ENCODE data around the gene SLC27A4. TPM values are rescaled to one million over a fixed set of nuclear protein-coding genes. Genes with fewer than 3 reads are reported as not detected.

Gene SLC27A4
- total RNA-seq, 4 donors from 2014 or later = 14.3 to 34.3 (median 20.4) TPM

GRCh38 chr9:128383007-128383753 is 42.9 kb downstream of the SLC27A4 start:
- TF ChIP-seq POLR2AphosphoS5 (IDR thresholded peaks at IDR 0.05) (no peak), EP300 (IDR thresholded peaks at IDR 0.05) (no peak), CTCF (IDR thresholded peaks at IDR 0.05) (no peak), POLR2A (IDR thresholded peaks at IDR 0.05) (no peak)
- H3K27me3 ChIP-seq = no peaks in the 10 kb centered on the region
- WGBS, 2 donors (ENCODE audit: low coverage in 1 of 2) = 68 to 78% methylated on average over 3 to 5 of the region's 9 CpGs
- no peak overlapping the region for H3K4me3 ChIP-seq
- no peak overlapping the region for H3K27ac ChIP-seq
- H3K4me1 ChIP-seq = peaks cover 0 to 11% (median 0%) of the 10 kb centered on the region in 3 donors
- peaks cover 0 to 98% of the 10 kb centered on the region in 2 donors for H3K36me3 ChIP-seq
- ATAC-seq = no peak
- no peaks in the 10 kb centered on the region for H3K9me3 ChIP-seq

- no peak for ATAC-seq
- TF ChIP-seq EP300 (IDR thresholded peaks at IDR 0.05) = no peak
- TF ChIP-seq POLR2AphosphoS5 (IDR thresholded peaks at IDR 0.05) = no peak
- no peak for TF ChIP-seq POLR2A (IDR thresholded peaks at IDR 0.05)
- TF ChIP-seq CTCF (IDR thresholded peaks at IDR 0.05) = no peak
- 79 to 90% methylated on average over 3 of the region's 8 CpGs for WGBS, 2 donors (ENCODE audit: low coverage in 1 of 2)
- Histone ChIP-seq H3K27ac (no peak overlapping the region), H3K4me1 (peaks cover 0 to 11% (median 0%) of the 10 kb centered on the region in 3 donors), H3K36me3 (peaks cover 0 to 98% of the 10 kb centered on the region in 2 donors), H3K4me3 (no peak overlapping the region), H3K9me3 (no peaks in the 10 kb centered on the region), H3K27me3 (no peaks in the 10 kb centered on the region)
Measured at GRCh38 chr9:128383791-128384190, 43.5 kb downstream of the SLC27A4 start.

GRCh38 chr9:128384801-128385495 is 44.6 kb downstream of the SLC27A4 start:
- H3K27ac ChIP-seq = no peak overlapping the region
- H3K27me3 ChIP-seq = peaks cover 7% of the 10 kb centered on the region
- H3K9me3 ChIP-seq = no peaks in the 10 kb centered on the region
- no peak for TF ChIP-seq POLR2AphosphoS5 (IDR thresholded peaks at IDR 0.05)
- TF ChIP-seq CTCF (IDR thresholded peaks at IDR 0.05) = no peak
- TF ChIP-seq POLR2A (IDR thresholded peaks at IDR 0.05) = no peak
- no peak for TF ChIP-seq EP300 (IDR thresholded peaks at IDR 0.05)
- H3K36me3 ChIP-seq = peaks cover 0 to 98% of the 10 kb centered on the region in 2 donors
- no peak overlapping the region for H3K4me3 ChIP-seq
- H3K4me1 ChIP-seq = peaks cover 0 to 11% (median 0%) of the 10 kb centered on the region in 3 donors
- 100% methylated on average over 2 of the region's 7 CpGs; no CpG with 5 or more reads in 1 of the 2 donors for WGBS, 2 donors (ENCODE audit: low coverage in 1 of 2)
- ATAC-seq = no peak

GRCh38 chr9:128385496-128386460 is 45.5 kb downstream of the SLC27A4 start:
- Histone ChIP-seq H3K4me1 (peaks cover 0 to 11% (median 0%) of the 10 kb centered on the region in 3 donors), H3K27ac (no peak overlapping the region), H3K27me3 (peaks cover 14% of the 10 kb centered on the region), H3K9me3 (no peaks in the 10 kb centered on the region), H3K4me3 (no peak overlapping the region), H3K36me3 (peaks cover 0 to 98% of the 10 kb centered on the region in 2 donors)
- no peak for ATAC-seq
- TF ChIP-seq CTCF (IDR thresholded peaks at IDR 0.05) (no peak), POLR2AphosphoS5 (IDR thresholded peaks at IDR 0.05) (no peak), EP300 (IDR thresholded peaks at IDR 0.05) (no peak), POLR2A (IDR thresholded peaks at IDR 0.05) (no peak)
- 14 to 65% methylated on average over 1 to 8 of the region's 18 CpGs for WGBS, 2 donors (ENCODE audit: low coverage in 1 of 2)
